Measurements from ENCODE around the gene C4orf36. TPM values are rescaled to one million over a fixed set of nuclear protein-coding genes. Genes with fewer than 3 reads are reported as not detected.
A peak's percentile ranks its signal among the peaks of the same experiment; 100 is the strongest.

C4orf36 gene
- total and polyA plus RNA-seq, 2 of the 8 experiments (the other 6 are each of a cell fraction or from before 2014, with no cell fraction given): 1.2 to 1.5 TPM

GRCh38 chr4:86856896-86857295 lies 35.3 kb downstream of the C4orf36 start:
- H3K27ac ChIP-seq (ENCODE audit: low read depth, low read length): no peak overlapping the region
- no peaks in the 10 kb centered on the region for H3K23me2 ChIP-seq (ENCODE audit: low read depth, low read length)
- no peak overlapping the region for H3K18ac ChIP-seq (ENCODE audit: extremely low read depth, low read length)
- peak overlapping the region in 1 of 2 experiments; percentile 26; a peak in 1 of 4 replicates for H3K4me2 ChIP-seq (ENCODE audit: insufficient read depth in 1 of 2, low read depth in 2 of 2, low read length in 2 of 2)
- no peak overlapping the region for H3K23ac ChIP-seq (ENCODE audit: insufficient read length)
- DNase-seq (ENCODE audit: low read depth in 1 of 2, low spot score in 2 of 2) (no peak), FAIRE-seq (no peak)
- H2BK12ac ChIP-seq (ENCODE audit: low read depth, low read length): no peak overlapping the region
- H3K14ac ChIP-seq (ENCODE audit: insufficient read length): no peak overlapping the region
- H2AK5ac ChIP-seq (ENCODE audit: low read depth, low read length): no peak overlapping the region
- no peak overlapping the region for H4K8ac ChIP-seq (ENCODE audit: extremely low read depth, insufficient read depth, low read length)
- H3K56ac ChIP-seq (replicated peaks; ENCODE audit: insufficient read length, low read depth, low read length): no peak overlapping the region
- H2BK120ac ChIP-seq (replicated peaks; ENCODE audit: low read depth, low read length): no peak overlapping the region
- no peak overlapping the region for H2BK20ac ChIP-seq (ENCODE audit: low read length)
- no peaks in the 10 kb centered on the region for H3K36me3 ChIP-seq (ENCODE audit: control insufficient read depth in 2 of 4, insufficient read depth in 4 of 4, low read length in 3 of 4)
- no peak overlapping the region for H2BK5ac ChIP-seq (ENCODE audit: low read depth, low read length)
- CTCF ChIA-PET (ENCODE audit: partially characterized antibody): no interaction called here
- no peak overlapping the region for H4K91ac ChIP-seq (replicated peaks; ENCODE audit: insufficient read length, low read length)
- no peaks in the 10 kb centered on the region for H3K79me1 ChIP-seq (ENCODE audit: low read depth, low read length)
- H3K4me3 ChIP-seq (ENCODE audit: extremely low read depth in 1 of 4, insufficient read depth in 2 of 4, low read depth in 3 of 4, low read length in 4 of 4): no peak overlapping the region
- H3K27me3 ChIP-seq (replicated peaks in 1 of 4; ENCODE audit: control insufficient read depth in 3 of 4, extremely low read depth in 1 of 4, insufficient read depth in 3 of 4, low read length in 3 of 4): peaks cover 0 to 16% (median 12%) of the 10 kb centered on the region in 4 experiments; a peak in 5 of 7 replicates
- no peaks in the 10 kb centered on the region for H3K79me2 ChIP-seq (ENCODE audit: control insufficient read depth in 1 of 2, insufficient read depth in 2 of 2, low read length in 2 of 2)
- no peak overlapping the region for H3K9ac ChIP-seq (replicated peaks in 1 of 4; ENCODE audit: extremely low read depth in 1 of 4, low read depth in 3 of 4, low read length in 3 of 4)
- POLR2A ChIA-PET (ENCODE audit: partially characterized antibody): no interaction called here
- H4K5ac ChIP-seq (ENCODE audit: insufficient read length, low read depth, low read length): no peak overlapping the region
- peaks cover 0 to 3% (median under 1%) of the 10 kb centered on the region in 4 experiments; a peak in 2 of 7 replicates for H3K4me1 ChIP-seq (replicated peaks in 1 of 4; ENCODE audit: control insufficient read depth in 3 of 4, insufficient read depth in 4 of 4, low read length in 3 of 4)
- no peak overlapping the region for H3K4ac ChIP-seq (replicated peaks; ENCODE audit: insufficient read length, low read depth, low read length)
- no peak overlapping the region for H2BK15ac ChIP-seq (ENCODE audit: low read length)
- WGBS, 2 experiments (ENCODE audit: extremely low coverage in 1 of 2, insufficient coverage in 1 of 2, insufficient read length in 1 of 2, insufficient replicate concordance in 2 of 2, low coverage in 1 of 2, low lambda C conversion rate in 2 of 2, missing lambda C conversion rate in 1 of 2): 74% methylated on average over 1 of the region's 1 CpG; no CpG with 5 or more reads in 1 of the 2 experiments
- no peaks in the 10 kb centered on the region for H4K20me1 ChIP-seq (replicated peaks in 1 of 2; ENCODE audit: control insufficient read depth in 1 of 2, insufficient read depth in 2 of 2, low read length in 2 of 2)
- H3K9me3 ChIP-seq (ENCODE audit: insufficient read depth in 2 of 2, low read depth in 1 of 2, low read length in 1 of 2): no peaks in the 10 kb centered on the region
- no peak overlapping the region for H2AFZ ChIP-seq (ENCODE audit: low read length)
- TF ChIP-seq TCF12 (IDR thresholded peaks at IDR 0.05; ENCODE audit: low read depth, low read length): no peak
- TF ChIP-seq SIX5 (IDR thresholded peaks at IDR 0.05; ENCODE audit: low read depth, low read length): no peak
- TF ChIP-seq POLR2A (IDR thresholded peaks at IDR 0.05; ENCODE audit: control extremely low read depth in 1 of 2, low read depth in 2 of 2, low read length in 2 of 2): no peak
- TF ChIP-seq TEAD4 (IDR thresholded peaks at IDR 0.05; ENCODE audit: low read depth, low read length): no peak
- TF ChIP-seq BCL11A (IDR thresholded peaks at IDR 0.05; ENCODE audit: low read depth in 2 of 2, low read length in 2 of 2): no peak
- TF ChIP-seq RXRA (IDR thresholded peaks at IDR 0.05; ENCODE audit: insufficient read depth, low read depth, low read length): no peak
- TF ChIP-seq GABPA (IDR thresholded peaks at IDR 0.05; ENCODE audit: borderline replicate concordance, insufficient read depth, low read length): no peak
- TF ChIP-seq KDM1A (IDR thresholded peaks at IDR 0.05; ENCODE audit: borderline replicate concordance, low read length): no peak
- no peak for TF ChIP-seq USF2 (IDR thresholded peaks at IDR 0.05; ENCODE audit: low read length)
- TF ChIP-seq CBX5 (IDR thresholded peaks at IDR 0.05; ENCODE audit: low read depth, low read length): no peak
- TF ChIP-seq, protein P1, sequence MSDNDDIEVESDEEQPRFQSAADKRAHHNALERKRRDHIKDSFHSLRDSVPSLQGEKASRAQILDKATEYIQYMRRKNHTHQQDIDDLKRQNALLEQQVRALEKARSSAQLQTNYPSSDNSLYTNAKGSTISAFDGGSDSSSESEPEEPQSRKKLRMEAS (IDR thresholded peaks at IDR 0.05): no peak
- no peak for TF ChIP-seq ZNF274 (IDR thresholded peaks at IDR 0.05; ENCODE audit: borderline replicate concordance, extremely low read depth, low read length)

All from H1 (cell line).